GM23338 (cell line): ENCODE measurements around the gene FAM83F. TPM values are rescaled to one million over a fixed set of nuclear protein-coding genes. Genes with fewer than 3 reads are reported as not detected.

Source experiments
- ATAC-seq: fragments of 200-7000 bp; cut with Tn5 transposase; 3 replicates; pipeline ENCODE4 v1.9.1; 2020
- DNase-seq: peaks from one replicate; pipeline ENCODE4 v3.0.0-alpha.2; 2015; ENCODE audit warnings: low spot score
- H2AFZ ChIP-seq: fragments of 200-600 bp; sonication (generic); 2 replicates; pipeline ENCODE4 v1.8.0; 2016; ENCODE audit warnings: antibody characterized with exemption, mild to moderate bottlenecking, moderate library complexity
- H3F3A ChIP-seq: fragments of 200-600 bp; sonication (generic); replicated peaks from 2 replicates; pipeline ENCODE4 v1.8.0; 2017; ENCODE audit warnings: antibody characterized with exemption, mixed run types, low read depth
- H3K27ac ChIP-seq: fragments of 200-600 bp; sonication (generic); 2 replicates; pipeline ENCODE4 v1.6.1; 2016; ENCODE audit warnings: low read depth
- H3K27me3 ChIP-seq: fragments of 200-600 bp; sonication (generic); 2 replicates; pipeline ENCODE4 v1.8.0; 2016; ENCODE audit warnings: mild to moderate bottlenecking, mixed run types, moderate library complexity; ENCODE audit not compliant: insufficient read depth
- H3K36me3 ChIP-seq: fragments of 200-600 bp; sonication (generic); 2 replicates; pipeline ENCODE4 v1.8.0; 2016; ENCODE audit warnings: mild to moderate bottlenecking; ENCODE audit not compliant: insufficient read depth
- H3K4me1 ChIP-seq: fragments of 200-600 bp; sonication (generic); 2 replicates; pipeline ENCODE4 v1.8.0; 2016; ENCODE audit warnings: mild to moderate bottlenecking, moderate library complexity; ENCODE audit not compliant: insufficient read depth
- H3K4me2 ChIP-seq: fragments of 200-600 bp; sonication (generic); 2 replicates; pipeline ENCODE4 v1.7.1; 2017; ENCODE audit warnings: mixed run types
- H3K4me3 ChIP-seq: fragments of 200-600 bp; sonication (generic); 2 replicates; pipeline ENCODE4 v1.6.1; 2016; ENCODE audit warnings: mixed run types
- H3K79me2 ChIP-seq: fragments of 200-600 bp; sonication (generic); replicated peaks from 2 replicates; pipeline ENCODE4 v1.8.0; 2017; ENCODE audit warnings: mild to moderate bottlenecking; ENCODE audit not compliant: insufficient read depth
- H3K9me2 ChIP-seq: fragments of 200-600 bp; sonication (generic); 2 replicates; pipeline ENCODE4 v1.8.0; 2017; ENCODE audit not compliant: insufficient read depth
- H4K20me1 ChIP-seq: fragments of 200-600 bp; sonication (generic); replicated peaks from 2 replicates; pipeline ENCODE4 v1.8.0; 2017; ENCODE audit warnings: mild to moderate bottlenecking; ENCODE audit not compliant: insufficient read depth
- H3K27ac Mint-ChIP-seq: 2 replicates; pipeline ENCODE4 v1.8.0; 2020; ENCODE audit warnings: inconsistent platforms, mild to moderate bottlenecking, moderate library complexity, mixed read lengths
- H3K27me3 Mint-ChIP-seq: 3 replicates; pipeline ENCODE4 v1.8.0; 2022; ENCODE audit warnings: low read depth, mild to moderate bottlenecking, moderate library complexity, mixed read lengths, inconsistent platforms; ENCODE audit not compliant: insufficient read depth, poor library complexity
- H3K36me3 Mint-ChIP-seq: 3 replicates; pipeline ENCODE4 v1.8.0; 2021; ENCODE audit warnings: low read depth, mild to moderate bottlenecking, inconsistent platforms, moderate library complexity, mixed read lengths
- H3K4me1 Mint-ChIP-seq: 3 replicates; pipeline ENCODE4 v1.8.0; 2020; ENCODE audit warnings: mild to moderate bottlenecking, inconsistent platforms, mixed read lengths
- H3K4me3 Mint-ChIP-seq: 3 replicates; pipeline ENCODE4 v1.8.0; 2021; ENCODE audit warnings: moderate library complexity, mild to moderate bottlenecking, inconsistent platforms, mixed read lengths
- H3K9me3 Mint-ChIP-seq: 3 replicates; pipeline ENCODE4 v1.8.0; 2020; ENCODE audit warnings: moderate library complexity, mild to moderate bottlenecking, inconsistent platforms, mixed read lengths
- CREB1 ChIP-seq: fragments of 250-450 bp; sonication (Bioruptor Pico); IDR thresholded peaks from 2 replicates; pipeline ENCODE4 v1.5.0; 2020; ENCODE audit warnings: low read depth, mild to moderate bottlenecking, moderate library complexity
- EZH2 ChIP-seq: fragments of 200-600 bp; sonication (generic); IDR thresholded peaks from one replicate; pipeline ENCODE4 v1.8.0; 2017; ENCODE audit warnings: antibody characterized with exemption, mild to moderate bottlenecking, low read depth; ENCODE audit not compliant: unreplicated experiment
- EZH2phosphoT487 ChIP-seq: fragments of 200-600 bp; sonication (generic); IDR thresholded peaks from one replicate; pipeline ENCODE4 v1.8.1; 2018; ENCODE audit warnings: antibody characterized with exemption; ENCODE audit not compliant: unreplicated experiment
- POLR2AphosphoS5 ChIP-seq: IDR thresholded peaks from 2 replicates; pipeline ENCODE4 v1.6.1; 2016; ENCODE audit warnings: antibody characterized with exemption, low read depth
- STAT1 ChIP-seq: IDR thresholded peaks from one replicate; pipeline ENCODE4 v1.6.1; 2016; ENCODE audit warnings: antibody characterized with exemption; ENCODE audit not compliant: unreplicated experiment
- ZNF114 ChIP-seq: fragments of 250-450 bp; sonication (Bioruptor Pico); IDR thresholded peaks from 2 replicates; pipeline ENCODE4 v1.5.0; 2020; ENCODE audit warnings: mild to moderate bottlenecking, moderate library complexity
- polyA plus RNA-seq: library from polyadenylated mRNA; unstranded; fragments of >200 nt; fragmentation: Nextera tagmentation; extraction: Ambion mirVana; gene quantifications from 2 replicates; pipeline ENCODE4 v1.2.1, GENCODE V29; 2016
- total RNA-seq: library from RNA; depleted of rRNA; stranded (reverse); fragments of >200 nt; shearing (Covaris generic); gene quantifications from 2 replicates; pipeline ENCODE4 v1.2.3, GENCODE V29; 2014
- TF ChIP-seq, protein P1 (sequence below), 2 experiments: fragments of 200-600 bp in 1 of 2; sonication (generic) in 1 of 2; conservative IDR thresholded peaks; 2 replicates each; pipeline versions ENCODE4 v1.5.1 to v1.6.1; 2016 to 2017; ENCODE audit warnings: antibody characterized with exemption in 2 of 2, low read depth in 2 of 2, mild to moderate bottlenecking in 2 of 2, moderate library complexity in 1 of 2
- TF ChIP-seq, protein P2 (sequence below): IDR thresholded peaks from one replicate; pipeline ENCODE4 v1.6.1; 2018; ENCODE audit warnings: antibody characterized with exemption; ENCODE audit not compliant: unreplicated experiment
- TF ChIP-seq, protein P3 (sequence below): IDR thresholded peaks from 2 replicates; pipeline ENCODE4 v1.6.1; 2016; ENCODE audit warnings: antibody characterized with exemption
- TF ChIP-seq, protein P4 (sequence below): fragments of 250-450 bp; sonication (Bioruptor Pico); IDR thresholded peaks from 2 replicates; pipeline ENCODE4 v1.5.0; 2020; ENCODE audit warnings: mild to moderate bottlenecking, moderate library complexity

Gene FAM83F
- total and polyA plus RNA-seq, 2 experiments from 2014 or later: 3.7 to 15.9 TPM

DNA sequence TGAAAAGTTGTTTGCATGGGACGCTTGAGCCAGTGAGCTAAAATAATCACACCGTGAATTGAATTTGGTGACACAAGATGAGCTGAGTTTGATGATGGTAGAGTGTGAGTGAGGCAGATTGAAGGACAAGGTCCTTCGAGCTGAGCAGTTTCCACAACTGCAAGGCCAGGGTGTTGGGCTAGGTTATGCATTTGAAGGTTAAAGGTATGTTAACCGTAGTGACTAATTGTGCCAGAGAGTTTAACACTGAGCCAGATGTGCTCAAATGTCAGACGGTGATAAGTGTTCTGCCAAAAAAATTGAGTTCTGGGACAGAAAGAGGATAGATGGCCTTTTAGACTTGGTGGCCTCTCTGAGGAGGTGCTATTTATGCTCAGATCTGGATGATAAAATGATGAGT is 89.5 kb downstream of the FAM83F start (continued):
- TF ChIP-seq, protein P1, sequence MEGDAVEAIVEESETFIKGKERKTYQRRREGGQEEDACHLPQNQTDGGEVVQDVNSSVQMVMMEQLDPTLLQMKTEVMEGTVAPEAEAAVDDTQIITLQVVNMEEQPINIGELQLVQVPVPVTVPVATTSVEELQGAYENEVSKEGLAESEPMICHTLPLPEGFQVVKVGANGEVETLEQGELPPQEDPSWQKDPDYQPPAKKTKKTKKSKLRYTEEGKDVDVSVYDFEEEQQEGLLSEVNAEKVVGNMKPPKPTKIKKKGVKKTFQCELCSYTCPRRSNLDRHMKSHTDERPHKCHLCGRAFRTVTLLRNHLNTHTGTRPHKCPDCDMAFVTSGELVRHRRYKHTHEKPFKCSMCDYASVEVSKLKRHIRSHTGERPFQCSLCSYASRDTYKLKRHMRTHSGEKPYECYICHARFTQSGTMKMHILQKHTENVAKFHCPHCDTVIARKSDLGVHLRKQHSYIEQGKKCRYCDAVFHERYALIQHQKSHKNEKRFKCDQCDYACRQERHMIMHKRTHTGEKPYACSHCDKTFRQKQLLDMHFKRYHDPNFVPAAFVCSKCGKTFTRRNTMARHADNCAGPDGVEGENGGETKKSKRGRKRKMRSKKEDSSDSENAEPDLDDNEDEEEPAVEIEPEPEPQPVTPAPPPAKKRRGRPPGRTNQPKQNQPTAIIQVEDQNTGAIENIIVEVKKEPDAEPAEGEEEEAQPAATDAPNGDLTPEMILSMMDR (conservative IDR thresholded peaks at IDR 0.05; ENCODE audit: low read depth in 2 of 2): no peak
- TF ChIP-seq, protein P2, sequence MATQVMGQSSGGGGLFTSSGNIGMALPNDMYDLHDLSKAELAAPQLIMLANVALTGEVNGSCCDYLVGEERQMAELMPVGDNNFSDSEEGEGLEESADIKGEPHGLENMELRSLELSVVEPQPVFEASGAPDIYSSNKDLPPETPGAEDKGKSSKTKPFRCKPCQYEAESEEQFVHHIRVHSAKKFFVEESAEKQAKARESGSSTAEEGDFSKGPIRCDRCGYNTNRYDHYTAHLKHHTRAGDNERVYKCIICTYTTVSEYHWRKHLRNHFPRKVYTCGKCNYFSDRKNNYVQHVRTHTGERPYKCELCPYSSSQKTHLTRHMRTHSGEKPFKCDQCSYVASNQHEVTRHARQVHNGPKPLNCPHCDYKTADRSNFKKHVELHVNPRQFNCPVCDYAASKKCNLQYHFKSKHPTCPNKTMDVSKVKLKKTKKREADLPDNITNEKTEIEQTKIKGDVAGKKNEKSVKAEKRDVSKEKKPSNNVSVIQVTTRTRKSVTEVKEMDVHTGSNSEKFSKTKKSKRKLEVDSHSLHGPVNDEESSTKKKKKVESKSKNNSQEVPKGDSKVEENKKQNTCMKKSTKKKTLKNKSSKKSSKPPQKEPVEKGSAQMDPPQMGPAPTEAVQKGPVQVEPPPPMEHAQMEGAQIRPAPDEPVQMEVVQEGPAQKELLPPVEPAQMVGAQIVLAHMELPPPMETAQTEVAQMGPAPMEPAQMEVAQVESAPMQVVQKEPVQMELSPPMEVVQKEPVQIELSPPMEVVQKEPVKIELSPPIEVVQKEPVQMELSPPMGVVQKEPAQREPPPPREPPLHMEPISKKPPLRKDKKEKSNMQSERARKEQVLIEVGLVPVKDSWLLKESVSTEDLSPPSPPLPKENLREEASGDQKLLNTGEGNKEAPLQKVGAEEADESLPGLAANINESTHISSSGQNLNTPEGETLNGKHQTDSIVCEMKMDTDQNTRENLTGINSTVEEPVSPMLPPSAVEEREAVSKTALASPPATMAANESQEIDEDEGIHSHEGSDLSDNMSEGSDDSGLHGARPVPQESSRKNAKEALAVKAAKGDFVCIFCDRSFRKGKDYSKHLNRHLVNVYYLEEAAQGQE: no peak
- TF ChIP-seq POLR2AphosphoS5 (no peak), EZH2 (no peak)
- TF ChIP-seq, protein P3, sequence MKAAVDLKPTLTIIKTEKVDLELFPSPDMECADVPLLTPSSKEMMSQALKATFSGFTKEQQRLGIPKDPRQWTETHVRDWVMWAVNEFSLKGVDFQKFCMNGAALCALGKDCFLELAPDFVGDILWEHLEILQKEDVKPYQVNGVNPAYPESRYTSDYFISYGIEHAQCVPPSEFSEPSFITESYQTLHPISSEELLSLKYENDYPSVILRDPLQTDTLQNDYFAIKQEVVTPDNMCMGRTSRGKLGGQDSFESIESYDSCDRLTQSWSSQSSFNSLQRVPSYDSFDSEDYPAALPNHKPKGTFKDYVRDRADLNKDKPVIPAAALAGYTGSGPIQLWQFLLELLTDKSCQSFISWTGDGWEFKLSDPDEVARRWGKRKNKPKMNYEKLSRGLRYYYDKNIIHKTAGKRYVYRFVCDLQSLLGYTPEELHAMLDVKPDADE: no peak

DNA sequence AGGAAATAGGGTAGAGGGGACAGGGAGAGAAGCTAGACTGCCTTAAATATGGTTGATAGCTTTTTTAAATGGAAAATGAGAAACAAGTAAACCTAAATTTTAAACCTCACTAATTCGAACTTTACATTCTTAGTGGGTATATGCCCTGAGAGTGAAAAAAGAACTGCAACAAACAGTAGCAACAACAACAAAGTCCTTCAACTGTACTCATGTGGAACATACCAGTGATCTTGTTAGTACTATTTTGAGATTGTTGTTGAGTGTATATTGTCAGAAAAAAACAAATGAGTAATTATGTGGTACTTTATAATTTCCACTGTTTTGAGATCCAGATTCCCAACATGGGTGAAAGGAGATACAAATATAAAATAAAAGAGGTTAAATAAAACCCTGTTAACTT is 94.1 kb downstream of the FAM83F start:
- no peak overlapping the region for H3K4me3 Mint-ChIP-seq
- H3K27me3 ChIP-seq: no peaks in the 10 kb centered on the region
- no peak for DNase-seq
- no peak for ATAC-seq
- H3K4me1 Mint-ChIP-seq: peaks cover 3% of the 10 kb centered on the region
- H3K27me3 Mint-ChIP-seq: peaks cover 2% of the 10 kb centered on the region
- H3K9me3 Mint-ChIP-seq: no peaks in the 10 kb centered on the region
- H3F3A ChIP-seq: no peaks in the 10 kb centered on the region
- no peak overlapping the region for H3K27ac ChIP-seq
- no peak overlapping the region for H3K27ac Mint-ChIP-seq
- no peak overlapping the region for H2AFZ ChIP-seq
- H4K20me1 ChIP-seq: peaks cover 3% of the 10 kb centered on the region
- no peaks in the 10 kb centered on the region for H3K36me3 Mint-ChIP-seq
- no peaks in the 10 kb centered on the region for H3K4me1 ChIP-seq
- no peaks in the 10 kb centered on the region for H3K9me2 ChIP-seq
- peaks cover 20% of the 10 kb centered on the region; the same call in 1 of the 2 replicates for H3K79me2 ChIP-seq
- H3K36me3 ChIP-seq: no peaks in the 10 kb centered on the region
- H3K4me2 ChIP-seq: no peak overlapping the region
- no peak overlapping the region for H3K4me3 ChIP-seq
- TF ChIP-seq, protein P1 (conservative IDR thresholded peaks at IDR 0.05; ENCODE audit: low read depth in 2 of 2): no peak
- TF ChIP-seq STAT1 (no peak), ZNF114 (no peak), EZH2 (no peak), EZH2phosphoT487 (no peak), POLR2AphosphoS5 (no peak), CREB1 (no peak)
- TF ChIP-seq, protein P4, sequence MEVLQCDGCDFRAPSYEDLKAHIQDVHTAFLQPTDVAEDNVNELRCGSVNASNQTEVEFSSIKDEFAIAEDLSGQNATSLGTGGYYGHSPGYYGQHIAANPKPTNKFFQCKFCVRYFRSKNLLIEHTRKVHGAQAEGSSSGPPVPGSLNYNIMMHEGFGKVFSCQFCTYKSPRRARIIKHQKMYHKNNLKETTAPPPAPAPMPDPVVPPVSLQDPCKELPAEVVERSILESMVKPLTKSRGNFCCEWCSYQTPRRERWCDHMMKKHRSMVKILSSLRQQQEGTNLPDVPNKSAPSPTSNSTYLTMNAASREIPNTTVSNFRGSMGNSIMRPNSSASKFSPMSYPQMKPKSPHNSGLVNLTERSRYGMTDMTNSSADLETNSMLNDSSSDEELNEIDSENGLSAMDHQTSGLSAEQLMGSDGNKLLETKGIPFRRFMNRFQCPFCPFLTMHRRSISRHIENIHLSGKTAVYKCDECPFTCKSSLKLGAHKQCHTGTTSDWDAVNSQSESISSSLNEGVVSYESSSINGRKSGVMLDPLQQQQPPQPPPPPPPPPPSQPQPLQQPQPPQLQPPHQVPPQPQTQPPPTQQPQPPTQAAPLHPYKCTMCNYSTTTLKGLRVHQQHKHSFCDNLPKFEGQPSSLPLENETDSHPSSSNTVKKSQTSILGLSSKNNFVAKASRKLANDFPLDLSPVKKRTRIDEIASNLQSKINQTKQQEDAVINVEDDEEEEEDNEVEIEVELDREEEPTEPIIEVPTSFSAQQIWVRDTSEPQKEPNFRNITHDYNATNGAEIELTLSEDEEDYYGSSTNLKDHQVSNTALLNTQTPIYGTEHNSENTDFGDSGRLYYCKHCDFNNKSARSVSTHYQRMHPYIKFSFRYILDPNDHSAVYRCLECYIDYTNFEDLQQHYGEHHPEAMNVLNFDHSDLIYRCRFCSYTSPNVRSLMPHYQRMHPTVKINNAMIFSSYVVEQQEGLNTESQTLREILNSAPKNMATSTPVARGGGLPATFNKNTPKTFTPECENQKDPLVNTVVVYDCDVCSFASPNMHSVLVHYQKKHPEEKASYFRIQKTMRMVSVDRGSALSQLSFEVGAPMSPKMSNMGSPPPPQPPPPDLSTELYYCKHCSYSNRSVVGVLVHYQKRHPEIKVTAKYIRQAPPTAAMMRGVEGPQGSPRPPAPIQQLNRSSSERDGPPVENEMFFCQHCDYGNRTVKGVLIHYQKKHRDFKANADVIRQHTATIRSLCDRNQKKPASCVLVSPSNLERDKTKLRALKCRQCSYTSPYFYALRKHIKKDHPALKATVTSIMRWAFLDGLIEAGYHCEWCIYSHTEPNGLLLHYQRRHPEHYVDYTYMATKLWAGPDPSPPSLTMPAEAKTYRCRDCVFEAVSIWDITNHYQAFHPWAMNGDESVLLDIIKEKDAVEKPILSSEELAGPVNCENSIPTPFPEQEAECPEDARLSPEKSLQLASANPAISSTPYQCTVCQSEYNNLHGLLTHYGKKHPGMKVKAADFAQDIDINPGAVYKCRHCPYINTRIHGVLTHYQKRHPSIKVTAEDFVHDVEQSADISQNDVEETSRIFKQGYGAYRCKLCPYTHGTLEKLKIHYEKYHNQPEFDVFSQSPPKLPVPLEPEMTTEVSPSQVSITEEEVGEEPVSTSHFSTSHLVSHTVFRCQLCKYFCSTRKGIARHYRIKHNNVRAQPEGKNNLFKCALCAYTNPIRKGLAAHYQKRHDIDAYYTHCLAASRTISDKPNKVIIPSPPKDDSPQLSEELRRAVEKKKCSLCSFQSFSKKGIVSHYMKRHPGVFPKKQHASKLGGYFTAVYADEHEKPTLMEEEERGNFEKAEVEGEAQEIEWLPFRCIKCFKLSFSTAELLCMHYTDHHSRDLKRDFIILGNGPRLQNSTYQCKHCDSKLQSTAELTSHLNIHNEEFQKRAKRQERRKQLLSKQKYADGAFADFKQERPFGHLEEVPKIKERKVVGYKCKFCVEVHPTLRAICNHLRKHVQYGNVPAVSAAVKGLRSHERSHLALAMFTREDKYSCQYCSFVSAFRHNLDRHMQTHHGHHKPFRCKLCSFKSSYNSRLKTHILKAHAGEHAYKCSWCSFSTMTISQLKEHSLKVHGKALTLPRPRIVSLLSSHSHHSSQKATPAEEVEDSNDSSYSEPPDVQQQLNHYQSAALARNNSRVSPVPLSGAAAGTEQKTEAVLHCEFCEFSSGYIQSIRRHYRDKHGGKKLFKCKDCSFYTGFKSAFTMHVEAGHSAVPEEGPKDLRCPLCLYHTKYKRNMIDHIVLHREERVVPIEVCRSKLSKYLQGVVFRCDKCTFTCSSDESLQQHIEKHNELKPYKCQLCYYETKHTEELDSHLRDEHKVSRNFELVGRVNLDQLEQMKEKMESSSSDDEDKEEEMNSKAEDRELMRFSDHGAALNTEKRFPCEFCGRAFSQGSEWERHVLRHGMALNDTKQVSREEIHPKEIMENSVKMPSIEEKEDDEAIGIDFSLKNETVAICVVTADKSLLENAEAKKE (CRISPR knock-in tag): no peak
